ENCODE measurements around the gene CDYL.
A peak's percentile ranks its signal among the peaks of the same experiment; 100 is the strongest.

CDYL gene

DNA sequence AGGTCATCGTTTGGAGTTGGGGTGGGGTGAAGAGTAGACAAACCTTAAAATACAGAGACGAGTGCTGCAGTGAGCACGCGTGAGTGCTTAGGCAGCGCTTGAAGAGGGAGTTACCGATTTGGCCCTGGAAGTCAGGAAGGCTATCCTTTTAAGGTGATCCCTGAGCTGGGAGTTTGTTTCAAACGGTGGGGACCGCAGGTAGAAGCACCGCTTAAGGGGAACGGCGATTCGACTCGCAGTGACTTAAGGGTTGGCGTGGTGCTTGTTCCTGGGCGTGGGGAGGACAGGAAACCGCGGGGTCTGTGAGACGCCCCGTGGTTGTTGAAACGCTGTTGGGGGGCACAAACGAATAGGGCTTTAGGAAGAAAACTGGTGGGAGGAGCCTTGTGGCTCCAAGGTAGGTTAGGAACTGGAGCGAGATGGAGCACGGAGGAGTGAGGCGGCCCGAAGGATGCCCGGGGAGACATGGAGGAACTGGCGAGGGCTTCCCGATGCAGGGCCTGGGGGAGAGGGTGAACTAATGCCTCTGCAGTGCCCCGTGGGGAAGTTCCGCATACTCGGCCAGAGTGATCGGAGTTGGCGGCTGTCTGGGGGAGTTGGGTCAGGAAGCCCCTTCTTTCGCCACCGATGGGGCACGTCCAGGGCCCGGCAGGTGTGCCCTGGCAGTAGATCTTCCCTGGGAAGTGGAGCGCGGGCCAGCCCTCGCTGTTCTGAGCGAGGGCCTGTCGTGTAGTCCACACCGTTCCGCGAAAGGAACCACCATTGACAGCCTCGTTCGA is 1.3 kb upstream of the CDYL start:
- peak; percentile 35 for DNase-seq (ENCODE audit: low spot score)

DNA sequence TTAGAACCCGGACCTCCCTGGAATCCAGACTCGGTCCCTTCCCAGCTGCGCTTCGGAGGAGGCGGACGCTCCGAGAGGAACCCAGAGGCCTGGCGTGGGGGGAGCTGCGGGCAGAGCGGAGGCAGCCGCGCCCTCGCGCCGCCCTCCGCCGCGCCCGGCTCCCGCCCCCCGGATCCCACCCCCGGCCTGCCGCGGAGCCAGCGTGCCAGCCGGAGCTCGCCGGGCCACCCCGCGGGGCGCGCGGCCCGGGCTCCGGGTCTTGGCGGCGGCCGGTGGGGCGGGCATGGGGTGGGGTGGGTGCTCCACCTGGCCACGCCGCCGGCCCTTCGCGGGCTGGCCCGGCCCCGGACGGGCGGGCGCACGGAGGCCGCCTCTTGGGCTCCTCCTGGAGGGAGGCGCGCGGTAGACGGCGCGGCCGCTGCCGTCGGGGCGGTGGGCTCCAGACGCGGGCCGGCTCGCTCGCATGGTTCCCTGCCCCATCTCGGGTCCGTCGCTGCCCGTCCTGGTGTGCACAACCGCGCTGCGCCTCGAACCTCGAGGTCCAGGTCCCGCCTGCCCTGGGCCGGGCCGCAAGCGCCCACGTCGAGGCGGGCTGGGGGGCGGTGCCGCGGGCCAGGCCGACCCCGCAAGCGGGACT is 592 bp upstream of the CDYL start:
- DNase-seq (ENCODE audit: low spot score): no peak

DNA sequence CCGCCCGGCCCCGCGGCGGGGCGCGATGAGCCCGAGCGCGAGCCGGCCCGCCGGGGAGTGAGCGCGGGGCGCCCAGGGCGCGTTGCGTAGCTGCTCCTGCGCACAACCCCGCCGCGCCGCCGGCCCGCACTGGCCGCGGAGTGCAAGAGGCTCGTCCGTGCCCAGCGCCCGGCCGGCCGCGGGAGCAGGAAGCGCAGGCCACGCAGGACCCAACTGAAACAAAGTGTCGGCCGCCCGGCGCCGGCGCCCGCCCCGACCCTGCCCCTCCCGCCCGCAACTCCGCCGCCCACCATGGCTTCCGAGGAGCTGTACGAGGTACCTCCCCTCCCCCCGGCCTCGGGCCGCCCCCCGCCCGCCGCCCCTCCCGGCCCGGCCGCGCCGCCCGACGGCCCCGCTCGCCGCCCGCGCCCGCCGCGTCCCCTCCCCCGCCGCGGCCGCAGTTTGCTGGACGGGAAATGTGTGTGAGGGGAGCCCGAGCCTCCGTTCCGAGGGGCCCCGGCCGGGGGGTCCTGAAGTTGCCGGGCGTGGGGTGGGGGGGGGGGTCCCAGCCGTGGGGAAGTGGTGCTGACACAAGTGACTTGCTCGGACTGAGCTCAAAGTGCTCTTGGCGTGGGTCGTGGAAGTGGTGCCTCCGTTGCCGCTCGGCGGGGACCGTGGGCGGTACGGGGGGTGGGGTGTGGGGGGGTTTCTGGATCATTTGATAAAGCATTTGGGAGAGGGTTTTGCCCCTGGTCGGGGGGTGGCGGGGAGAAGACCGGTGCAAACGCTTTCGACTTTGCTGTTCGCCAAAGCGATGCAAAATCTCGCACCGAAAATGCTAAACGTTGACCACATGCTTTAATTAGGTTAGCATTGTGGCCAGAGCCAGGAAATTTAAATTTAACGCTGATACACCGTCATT is 539 bp downstream of the CDYL start:
- DNase-seq (ENCODE audit: low spot score): no peak

DNA sequence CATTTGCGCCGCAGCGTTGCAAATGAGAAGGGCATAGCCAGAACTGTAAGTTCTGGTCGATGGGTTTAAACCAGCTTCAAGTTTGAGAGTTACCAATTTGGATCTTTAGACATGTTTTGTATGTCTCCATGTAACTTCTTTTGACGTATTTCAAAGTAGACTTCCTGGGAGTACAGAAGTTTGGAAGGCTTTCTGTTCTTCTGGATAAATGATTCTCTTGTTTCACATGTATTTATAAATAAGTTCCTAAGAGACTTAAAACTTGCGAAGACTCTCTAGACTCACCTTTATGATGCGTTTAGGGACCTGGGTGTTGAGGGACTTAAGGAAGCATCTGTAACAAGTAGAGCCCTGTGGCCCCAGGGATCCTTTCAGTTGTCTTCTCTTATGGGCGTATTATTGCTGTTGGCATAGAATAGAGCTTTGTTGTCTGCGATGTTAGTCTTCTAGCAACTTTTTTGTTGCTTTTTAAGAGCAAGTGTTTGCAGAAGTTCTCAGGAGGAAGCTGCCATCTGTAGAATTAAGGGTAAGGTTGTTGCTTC is 1.3 kb downstream of the CDYL start:
- DNase-seq (ENCODE audit: low spot score): peak; percentile 24

DNA sequence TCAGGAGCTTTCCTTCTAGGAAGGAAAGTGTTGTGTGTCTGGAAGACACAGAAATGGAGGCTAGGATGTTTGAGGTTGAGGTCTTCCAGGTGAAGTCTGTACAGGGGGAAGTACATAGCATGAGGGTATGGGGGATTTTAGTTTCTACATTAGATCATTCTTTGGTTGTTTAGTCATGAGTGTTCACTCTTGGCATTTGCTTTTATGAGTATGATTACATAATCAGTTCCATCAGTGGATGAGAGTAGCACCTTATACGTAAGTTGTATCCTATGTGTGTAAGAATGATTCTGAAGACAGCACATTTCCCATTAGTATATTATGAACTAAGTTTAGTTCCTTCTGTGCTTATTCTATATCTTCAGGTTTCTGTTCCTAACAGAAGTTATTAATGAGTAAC is 1.9 kb downstream of the CDYL start:
- no peak for DNase-seq (ENCODE audit: low spot score)

DNA sequence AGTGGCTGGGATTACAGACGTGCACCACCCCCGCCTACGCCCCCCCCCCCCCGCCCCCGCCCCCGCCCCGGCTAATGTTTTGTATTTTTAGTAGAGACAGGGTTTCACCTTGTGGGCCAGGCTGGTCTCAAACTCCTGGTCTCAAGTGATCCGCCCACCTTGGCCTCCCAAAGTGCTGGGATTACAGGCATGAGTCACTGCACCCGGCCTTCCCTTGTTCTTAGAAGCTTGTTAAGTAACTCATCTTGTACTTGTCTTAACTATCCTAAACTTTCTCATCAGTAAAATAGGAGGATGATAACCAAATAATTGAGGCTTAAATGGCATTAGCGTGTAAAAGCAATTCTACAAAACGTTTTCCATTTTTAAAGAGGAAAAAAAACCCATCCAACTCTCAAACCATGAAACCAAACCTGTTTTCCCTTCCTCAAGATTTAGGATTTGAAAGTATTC is 4.2 kb downstream of the CDYL start:
- no peak for DNase-seq (ENCODE audit: low spot score)

DNA sequence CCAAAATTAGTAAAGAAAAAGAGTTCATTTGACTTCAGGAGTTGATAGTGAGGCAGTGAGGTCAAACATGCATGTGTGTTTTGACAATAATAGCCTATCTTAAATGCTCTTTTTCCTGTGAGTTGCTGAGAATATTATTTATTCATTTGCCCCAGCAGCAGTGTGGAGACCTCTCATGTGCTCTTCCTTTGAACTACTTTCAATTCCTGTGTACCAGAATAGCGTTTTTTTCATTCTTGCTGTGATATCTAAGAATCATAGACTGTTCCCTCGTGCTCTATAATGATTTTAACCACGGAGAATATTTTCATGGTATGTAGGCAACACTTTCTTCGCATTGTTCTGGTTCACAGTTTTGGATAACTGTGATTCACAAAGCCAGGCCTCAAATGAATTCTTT is 5.2 kb downstream of the CDYL start:
- DNase-seq (ENCODE audit: low spot score): no peak

DNA sequence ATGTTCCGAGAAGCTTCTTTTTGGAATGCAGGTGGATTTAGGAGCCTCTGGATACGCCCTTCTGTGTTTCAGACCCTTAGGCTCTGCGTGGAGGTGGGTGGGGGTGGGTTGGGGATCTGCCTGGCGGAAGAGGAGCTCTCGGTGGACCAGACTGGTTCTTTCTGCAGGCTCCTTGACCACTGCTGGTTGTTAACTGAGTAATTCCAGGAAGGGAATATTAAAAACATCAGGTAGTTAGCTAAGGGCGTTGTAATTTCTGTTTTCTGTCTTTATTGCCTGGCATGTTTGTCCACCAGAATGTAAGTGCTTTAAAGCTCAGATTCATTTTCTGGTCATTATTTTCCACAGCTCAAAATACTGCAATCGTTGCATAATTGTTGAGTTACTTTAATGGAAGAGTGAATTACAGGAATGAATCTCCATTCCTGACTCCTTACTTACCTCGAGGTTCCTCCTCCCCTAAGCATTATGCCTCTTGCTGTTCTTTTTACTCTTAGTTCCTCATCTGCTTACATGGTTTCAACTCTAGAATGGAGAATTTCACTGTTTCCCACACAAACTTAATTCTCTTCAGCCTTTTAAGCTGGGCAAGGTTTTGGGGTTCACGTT is 5.9 kb downstream of the CDYL start:
- no peak for DNase-seq (ENCODE audit: low spot score)

DNA sequence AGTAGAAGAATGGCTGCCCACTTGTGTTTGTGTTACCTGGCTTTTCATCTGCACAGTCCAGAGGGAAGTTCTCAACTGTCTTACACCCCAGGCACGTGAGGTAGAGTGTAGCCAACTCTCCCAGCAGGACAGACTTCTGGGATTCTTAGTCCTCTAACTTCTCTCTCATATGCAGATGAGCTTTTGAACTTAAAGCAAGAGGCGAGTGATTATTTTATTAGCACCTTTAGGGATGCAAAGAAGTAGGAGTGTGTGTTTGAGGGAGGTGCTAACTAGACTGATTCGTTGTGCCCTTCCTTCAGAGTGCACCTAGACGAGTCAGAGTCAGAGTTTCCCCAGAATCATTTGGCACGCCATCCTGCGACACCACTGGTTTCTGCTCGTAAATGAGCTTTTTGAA is 10.8 kb downstream of the CDYL start:
- no peak for DNase-seq (ENCODE audit: low spot score)

DNA sequence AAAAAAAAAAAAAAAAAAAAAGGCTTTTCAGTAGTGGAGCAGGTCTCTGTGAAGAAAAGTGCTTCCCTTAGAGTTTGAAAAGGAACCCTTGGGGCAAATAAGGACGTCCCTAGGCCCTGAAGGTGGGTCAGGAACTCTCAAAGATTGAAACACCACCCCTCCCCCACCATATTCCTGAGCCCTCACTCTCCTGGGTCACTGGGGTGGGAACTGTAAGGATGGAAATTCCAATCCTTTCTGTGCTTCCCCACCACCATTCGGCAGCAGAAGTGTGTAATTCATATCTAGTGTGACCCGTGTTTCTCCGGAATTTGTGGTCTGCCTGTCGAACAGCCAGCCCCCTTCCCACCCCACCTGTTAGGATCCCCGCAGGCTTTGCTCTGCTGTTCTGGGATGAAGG is 12.3 kb downstream of the CDYL start:
- DNase-seq (ENCODE audit: low spot score): no peak

DNA sequence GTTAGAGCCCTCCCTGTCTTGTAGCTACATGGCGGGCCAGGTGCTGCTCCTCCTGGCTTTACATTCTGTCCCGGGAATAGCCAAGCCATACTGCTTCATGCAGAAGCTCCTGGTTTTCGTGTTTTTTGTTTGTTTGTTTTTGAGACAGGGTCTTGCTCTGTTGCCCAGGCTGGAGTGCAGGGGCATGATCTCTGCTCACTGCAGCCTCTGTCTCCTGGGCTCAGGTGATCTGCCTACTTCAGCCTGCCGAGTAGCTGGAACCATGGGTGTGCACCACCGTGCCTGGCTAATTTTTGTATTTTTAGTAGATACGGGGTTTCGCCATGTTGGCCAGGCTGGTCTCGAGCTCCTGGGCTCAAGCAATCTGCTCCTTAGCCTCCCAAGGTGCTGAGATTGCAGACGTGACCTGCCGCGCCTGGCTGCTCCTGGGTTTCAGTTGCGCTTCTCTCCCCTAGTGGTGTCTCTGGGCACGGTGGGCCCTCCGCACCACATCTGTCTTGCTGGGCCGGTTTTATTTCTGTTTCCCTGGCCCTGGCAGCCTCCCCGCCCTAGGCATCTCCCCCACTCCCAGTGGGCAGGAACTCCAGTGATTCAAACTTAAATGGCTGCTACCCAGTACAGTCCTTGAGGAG is 12.9 kb downstream of the CDYL start:
- no peak for DNase-seq (ENCODE audit: low spot score)

DNA sequence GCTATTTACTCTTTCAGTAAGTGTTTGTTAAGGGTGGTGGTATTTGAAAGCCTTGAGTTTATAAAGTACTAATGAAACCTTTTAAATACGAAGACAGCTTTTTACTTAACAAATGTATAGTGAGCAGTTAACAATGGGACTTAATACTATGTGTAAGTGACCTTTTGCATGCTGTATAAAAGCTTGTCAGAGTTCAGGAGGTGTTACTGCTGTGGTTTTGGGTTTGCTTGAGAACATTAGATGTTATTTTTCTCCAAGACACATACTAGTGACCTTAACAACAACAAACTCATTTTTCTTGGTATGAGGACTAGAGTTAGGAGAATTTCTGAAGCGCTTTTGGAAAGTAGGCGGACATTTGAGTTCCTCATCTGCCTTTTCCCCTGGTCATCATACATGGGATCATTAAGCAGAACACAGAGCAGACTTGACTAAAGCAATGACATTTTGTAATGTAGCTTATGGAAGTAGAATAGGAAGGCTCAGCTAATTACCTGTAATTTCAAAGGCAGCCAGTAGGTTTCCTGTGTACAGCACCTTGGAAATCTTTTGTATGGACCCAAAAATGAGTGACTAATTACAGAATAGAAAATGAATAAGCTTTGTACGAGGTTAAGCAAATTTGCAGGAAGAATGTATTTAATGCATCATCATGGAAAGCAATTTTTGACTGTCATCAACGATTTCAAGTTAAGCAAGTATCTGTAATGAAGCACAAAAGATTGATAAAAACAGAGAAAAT is 14.1 kb downstream of the CDYL start:
- DNase-seq (ENCODE audit: low spot score): no peak

DNA sequence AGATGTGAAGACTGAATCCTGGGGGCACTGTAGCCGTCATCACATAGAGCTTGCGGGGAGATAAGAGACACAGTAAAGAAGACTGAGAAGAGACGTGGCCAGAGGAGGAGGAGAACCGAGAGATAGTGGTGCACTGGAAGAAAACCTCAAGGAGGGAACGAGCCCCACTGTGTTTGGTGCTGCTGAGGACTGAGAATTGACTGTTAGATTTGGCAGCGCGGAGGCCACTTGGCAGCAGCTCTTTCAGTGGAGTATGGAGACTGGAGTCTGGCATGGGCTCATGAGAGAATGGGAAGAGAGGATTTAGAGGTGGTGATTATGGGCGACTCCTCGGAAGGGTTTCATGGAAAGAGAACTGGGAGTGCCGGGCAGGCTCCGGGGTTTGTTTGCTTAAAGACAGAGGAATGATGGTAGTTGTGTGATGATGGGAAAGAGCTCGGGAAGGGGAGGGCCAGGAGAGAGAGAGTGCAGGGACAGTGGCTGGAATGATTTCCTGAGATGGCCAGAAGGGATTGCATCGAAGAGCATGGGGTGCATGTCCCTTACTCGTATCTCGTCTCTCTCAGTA is 18.0 kb downstream of the CDYL start:
- DNase-seq (ENCODE audit: low spot score): peak; percentile 64

DNA sequence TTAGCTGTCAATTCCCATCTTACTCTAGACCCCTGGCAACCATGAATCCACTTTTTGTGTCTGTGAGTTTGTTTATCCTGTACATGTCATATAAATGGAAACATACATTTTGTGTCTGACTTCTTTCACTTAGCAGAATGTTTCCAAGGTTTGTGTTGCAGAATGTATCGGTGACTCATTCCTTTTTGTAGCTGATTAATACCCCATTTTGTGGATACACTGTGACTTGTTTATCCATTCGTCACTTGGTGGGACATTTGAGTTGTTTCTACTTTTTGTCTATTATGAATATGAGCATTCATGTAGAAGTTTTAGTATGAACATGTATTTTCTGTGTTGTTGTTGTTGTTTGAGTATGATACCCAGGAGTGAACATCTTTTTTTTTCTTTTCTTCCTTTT is 21.4 kb downstream of the CDYL start:
- DNase-seq (ENCODE audit: low spot score): no peak

DNA sequence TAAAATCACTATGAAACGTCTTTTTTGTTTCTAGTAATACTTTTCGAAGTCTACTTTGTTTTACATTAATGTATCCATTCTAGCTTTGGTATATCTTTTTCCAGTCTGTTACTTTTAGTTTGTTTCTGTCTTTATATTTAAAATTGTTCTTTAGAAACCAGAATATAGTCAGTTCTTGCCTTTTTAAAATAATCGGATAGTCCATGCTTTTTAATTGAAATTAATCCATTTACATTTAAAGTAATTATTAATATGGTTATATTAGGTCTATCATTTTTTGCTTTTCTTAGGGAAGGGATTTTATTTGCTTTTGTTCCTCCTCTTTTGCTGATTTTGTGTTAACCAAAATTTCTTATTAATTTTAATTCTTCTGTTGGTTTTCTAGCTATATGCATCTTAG is 23.7 kb downstream of the CDYL start:
- no peak for DNase-seq (ENCODE audit: low spot score)

DNA sequence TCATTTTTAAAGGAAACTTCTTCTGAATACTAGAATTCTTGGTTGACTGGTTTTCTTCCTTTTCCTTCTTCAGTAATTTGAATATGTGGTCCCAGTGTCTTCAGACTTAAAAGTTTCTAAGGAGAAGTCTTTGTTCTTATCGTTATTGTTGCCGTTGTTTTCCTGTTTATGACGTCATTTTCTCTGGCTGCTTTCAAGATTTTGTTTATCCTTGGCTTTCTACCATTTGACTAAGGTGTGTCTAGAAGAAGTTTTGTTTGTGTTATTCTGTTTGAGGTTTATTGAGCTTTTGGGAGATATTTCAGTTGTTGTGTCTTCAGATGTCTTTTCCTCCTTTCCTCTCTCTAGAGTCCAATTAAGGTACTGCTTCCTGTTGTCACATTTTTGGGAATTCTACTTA is 24.5 kb downstream of the CDYL start:
- DNase-seq (ENCODE audit: low spot score): no peak

DNA sequence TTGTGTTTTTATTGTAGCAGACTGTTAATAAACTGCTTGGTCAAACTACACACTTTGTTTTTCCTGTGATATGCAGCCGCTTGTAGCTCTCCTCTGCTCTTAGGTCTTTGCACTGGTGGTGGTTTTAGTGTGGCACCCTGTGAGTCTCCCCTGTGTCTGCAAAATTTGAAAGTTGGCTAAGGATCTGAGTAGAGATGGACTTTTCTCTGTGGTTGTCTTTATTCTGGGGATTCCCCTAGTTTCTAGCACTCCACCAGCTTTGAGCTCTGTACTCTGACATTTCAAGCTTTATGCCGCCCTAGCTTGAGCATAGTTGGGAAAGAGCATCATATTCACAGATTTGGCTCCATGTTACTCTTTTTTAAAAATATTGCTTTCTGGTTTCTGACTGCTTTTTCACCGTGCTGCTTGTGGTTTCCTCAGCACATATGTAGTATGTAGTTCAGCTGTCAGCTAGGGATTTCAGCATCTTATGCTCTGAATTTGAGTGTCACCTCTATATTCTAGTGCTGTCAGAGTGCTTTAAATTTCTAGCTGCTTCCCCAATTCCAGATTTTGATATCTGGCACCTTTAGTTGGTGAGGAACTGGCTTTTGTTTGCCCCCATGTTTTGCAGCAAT is 25.4 kb downstream of the CDYL start:
- no peak for DNase-seq (ENCODE audit: low spot score)

DNA sequence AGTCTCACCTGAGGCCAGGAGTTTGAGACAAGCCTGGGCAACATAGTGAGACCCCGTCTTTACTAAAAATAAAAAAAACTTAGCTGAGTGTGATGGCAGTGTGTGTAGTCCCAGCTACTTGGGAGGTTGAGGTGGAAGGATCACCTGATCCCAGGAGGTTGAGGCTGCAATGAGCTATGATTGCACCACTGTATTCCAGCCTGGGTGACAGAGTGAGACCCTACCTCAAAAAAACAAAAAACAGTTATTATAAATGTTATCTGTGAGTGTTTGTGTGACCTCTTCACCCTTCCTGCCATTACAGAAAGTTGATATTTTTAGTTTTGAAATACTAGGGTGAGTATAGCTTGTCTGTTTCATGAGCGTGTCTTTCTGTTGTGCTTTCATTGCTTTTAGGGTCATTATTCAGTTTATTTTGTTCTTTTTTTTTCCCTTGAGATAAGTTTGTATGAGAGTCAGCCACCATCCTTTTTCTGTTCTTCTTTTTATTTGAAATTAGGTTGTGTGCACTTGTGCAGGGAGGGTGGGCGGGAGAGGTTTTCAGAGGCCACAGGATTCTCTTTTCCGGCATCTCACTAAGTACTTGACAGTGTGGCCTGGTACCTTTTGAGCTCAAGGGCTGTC is 26.2 kb downstream of the CDYL start:
- DNase-seq (ENCODE audit: low spot score): no peak

DNA sequence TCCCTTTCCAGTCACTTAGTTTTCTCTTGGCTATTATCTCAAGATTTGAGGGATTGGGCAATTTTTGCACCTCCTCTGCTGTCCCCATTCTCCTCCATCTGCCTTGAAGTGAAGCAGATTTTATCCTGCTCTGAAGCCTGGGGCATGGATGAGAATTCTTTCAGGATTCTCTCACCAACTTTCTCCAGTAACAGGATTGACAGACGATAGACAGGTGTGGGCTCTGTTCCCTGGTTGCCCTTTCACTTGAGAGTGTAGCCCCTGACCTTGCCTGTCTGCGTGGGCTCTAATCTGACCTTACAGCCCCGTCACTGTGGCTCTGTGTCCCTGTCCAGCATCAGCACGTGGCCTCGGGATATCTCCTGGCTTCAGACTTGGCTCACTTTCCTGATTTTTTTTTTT is 27.1 kb downstream of the CDYL start:
- no peak for DNase-seq (ENCODE audit: low spot score)

DNA sequence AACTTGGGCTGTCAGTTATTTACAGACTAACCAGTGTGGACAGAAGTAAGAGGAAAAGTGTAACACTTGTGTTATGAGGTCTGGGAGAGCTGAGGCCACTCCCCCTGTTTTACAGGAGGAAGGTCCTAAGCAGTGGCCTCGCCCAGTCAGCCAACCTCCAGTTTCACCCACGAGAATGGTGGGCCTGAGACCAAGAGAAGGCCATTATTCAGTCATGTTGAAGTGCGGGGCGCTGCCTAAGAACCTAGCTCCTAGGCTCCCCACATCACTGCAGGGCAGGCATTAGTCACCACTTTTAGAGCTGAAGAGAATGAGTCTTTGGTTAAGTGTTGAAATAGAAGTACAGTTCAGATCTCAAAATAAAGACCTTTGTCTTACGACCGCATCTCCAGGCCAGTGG is 27.9 kb downstream of the CDYL start:
- DNase-seq (ENCODE audit: low spot score): no peak

All from cerebellar cortex (tissue), 1 donor.